H7 (cell line): ENCODE data around the gene CISH. TPM values are rescaled to one million over a fixed set of nuclear protein-coding genes. Genes with fewer than 3 reads are reported as not detected.

ENCODE experiments used
- DNase-seq: peaks from one replicate; pipeline ENCODE4 v3.0.0; 2012
- H3K27me3 ChIP-seq: 2 replicates; pipeline ENCODE4 v1.6.0; 2011; ENCODE audit warnings: mild to moderate bottlenecking, low read length; ENCODE audit not compliant: control insufficient read depth, insufficient read depth
- H3K36me3 ChIP-seq: replicated peaks from 2 replicates; pipeline ENCODE4 v1.5.1; 2011; ENCODE audit warnings: low read length; ENCODE audit not compliant: control insufficient read depth, insufficient read depth
- H3K4me3 ChIP-seq: 2 replicates; pipeline ENCODE4 v1.5.1; 2011; ENCODE audit warnings: low read depth, mild to moderate bottlenecking, control low read depth, low read length, moderate library complexity; ENCODE audit not compliant: insufficient read depth
- total RNA-seq: library from RNA; depleted of rRNA; stranded (reverse); fragments of >200 nt; shearing (Covaris generic); gene quantifications from 2 replicates; pipeline ENCODE4 v1.2.3, GENCODE V29; 2014

CISH gene
- total RNA-seq, 1 experiment from 2014 or later = 1.6 TPM

DNA sequence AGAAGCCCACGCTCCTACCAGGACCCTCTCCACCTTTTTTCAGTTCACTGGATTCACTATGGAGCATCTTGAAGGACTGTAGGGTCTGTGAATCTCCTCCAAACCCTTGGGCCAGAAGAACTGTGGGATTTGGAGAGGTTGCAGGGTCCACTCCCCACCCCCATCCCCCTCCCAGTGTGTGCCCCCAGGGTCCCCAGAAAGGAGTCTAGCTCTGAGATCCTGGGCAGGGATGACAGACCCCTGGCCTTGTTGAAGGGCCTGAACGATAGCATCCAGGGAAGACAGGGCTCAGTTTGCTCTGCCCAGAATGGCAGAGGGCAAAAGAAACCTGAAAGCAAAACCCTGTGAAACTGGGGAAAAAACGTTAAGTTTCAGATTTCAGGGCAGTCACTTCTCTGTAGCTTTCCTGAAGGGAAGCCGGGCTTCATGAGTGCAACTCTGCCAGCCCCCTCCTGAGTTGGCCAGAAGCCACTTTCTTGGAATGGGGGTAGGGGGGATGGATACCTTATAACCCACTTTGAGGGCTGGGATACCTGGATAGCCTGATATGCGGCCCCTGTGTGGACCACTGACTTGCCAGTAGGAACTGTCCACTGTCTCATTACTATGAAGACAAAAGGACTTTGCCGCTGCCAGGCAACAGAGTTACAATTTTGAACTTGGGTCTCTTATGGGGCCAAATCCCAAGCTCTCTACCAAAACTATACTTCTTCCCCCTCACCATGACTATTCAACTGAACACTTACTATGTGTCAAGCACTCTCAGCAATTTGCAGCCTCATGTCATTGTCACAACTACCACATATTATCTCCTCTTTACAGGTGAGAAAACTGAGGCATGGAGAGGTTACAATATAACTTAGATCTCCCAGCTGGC, 1.6 kb upstream of the CISH start:
- DNase-seq = no peak
- Histone ChIP-seq H3K36me3 (no peaks in the 10 kb centered on the region), H3K4me3 (no peak overlapping the region), H3K27me3 (peaks cover 24% of the 10 kb centered on the region)

- DNase-seq = peak; percentile 46
- Histone ChIP-seq H3K4me3 (peak overlapping the region; percentile 62), H3K27me3 (peaks cover 24% of the 10 kb centered on the region)
Measured at GRCh38 chr3:50612234-50612882, 784 bp upstream of the CISH start.

DNA sequence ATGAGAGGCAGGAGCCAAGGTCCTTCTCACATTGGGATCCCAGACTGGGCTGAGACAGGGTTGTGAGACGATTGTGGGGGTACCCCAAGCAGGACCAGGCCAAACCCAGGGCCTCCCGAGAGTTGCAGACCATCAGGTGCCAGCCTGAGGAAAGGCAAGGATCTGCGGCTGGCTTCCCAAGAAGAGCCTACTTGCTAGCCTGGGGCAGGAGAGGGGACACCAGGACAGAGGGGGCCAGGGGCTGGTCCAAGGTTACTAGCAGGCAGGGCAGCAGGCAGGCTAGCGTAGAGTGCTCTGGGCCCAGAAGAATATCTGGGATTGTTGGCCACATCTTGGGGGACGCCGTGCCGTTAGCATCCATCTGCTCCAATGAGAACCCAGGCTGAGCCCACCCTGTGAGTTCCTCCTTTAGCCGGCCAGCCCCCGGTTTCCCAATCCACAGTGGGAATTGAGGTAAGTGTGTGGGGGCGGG, 546 bp downstream of the CISH start:
- peak overlapping the region; percentile 62 for H3K4me3 ChIP-seq
- peaks cover 24% of the 10 kb centered on the region for H3K27me3 ChIP-seq
- DNase-seq = no peak
- H3K36me3 ChIP-seq = no peaks in the 10 kb centered on the region; the same call in 1 of the 2 replicates

More at GRCh38 chr3:50612234-50612882, 784 bp upstream of the CISH start:
- H3K36me3 ChIP-seq = no peaks in the 10 kb centered on the region

- H3K4me3 ChIP-seq = no peak overlapping the region
- DNase-seq = no peak
- peaks cover 24% of the 10 kb centered on the region for H3K27me3 ChIP-seq
- H3K36me3 ChIP-seq = no peaks in the 10 kb centered on the region; the same call in 1 of the 2 replicates
Measured at GRCh38 chr3:50610181-50610971, 1.2 kb downstream of the CISH start.

- Histone ChIP-seq H3K36me3 (no peaks in the 10 kb centered on the region; the same call in 1 of the 2 replicates), H3K4me3 (no peak overlapping the region), H3K27me3 (peaks cover 24% of the 10 kb centered on the region)
- DNase-seq = no peak
Measured at GRCh38 chr3:50609763-50610085, 1.9 kb downstream of the CISH start.

DNA sequence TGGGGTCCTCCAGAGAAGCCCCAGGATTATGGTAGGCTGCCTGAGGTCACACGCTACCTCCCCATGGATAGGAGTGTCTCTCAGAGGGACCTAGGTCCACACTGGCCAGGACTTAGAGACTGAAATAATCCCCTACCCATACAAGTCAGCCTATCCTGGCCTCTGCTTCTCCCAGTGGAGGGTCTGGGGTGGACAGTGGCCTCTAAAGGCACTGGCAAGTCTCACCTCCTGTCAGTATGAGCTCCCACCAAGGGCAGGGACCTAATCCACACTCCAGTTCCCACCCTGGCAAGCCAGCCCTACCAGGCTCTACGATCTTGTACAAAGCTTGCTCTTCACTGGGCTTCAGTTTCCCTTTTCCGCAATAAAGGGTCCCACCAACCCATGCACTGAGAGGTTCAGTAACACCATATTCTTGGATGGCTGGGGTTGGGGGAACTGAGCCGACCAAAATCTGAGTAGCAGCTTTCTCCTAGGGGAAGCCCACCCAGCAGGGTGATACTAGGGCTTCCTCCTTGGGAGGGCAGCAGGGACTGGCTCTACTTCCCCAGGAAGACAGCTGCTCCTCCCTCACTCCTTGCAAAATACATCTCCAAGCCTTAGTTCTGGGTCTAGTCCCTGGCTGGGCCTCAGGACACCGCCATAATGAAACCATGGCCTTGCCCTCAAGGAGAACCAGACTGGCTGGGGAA, 2.4 kb downstream of the CISH start:
- H3K27me3 ChIP-seq = peaks cover 24% of the 10 kb centered on the region
- H3K36me3 ChIP-seq = no peaks in the 10 kb centered on the region; the same call in 1 of the 2 replicates
- DNase-seq = no peak
- H3K4me3 ChIP-seq = no peak overlapping the region

- Histone ChIP-seq H3K27me3 (peaks cover 19% of the 10 kb centered on the region), H3K36me3 (no peaks in the 10 kb centered on the region; the same call in 1 of the 2 replicates), H3K4me3 (no peak overlapping the region)
- no peak for DNase-seq
Measured at GRCh38 chr3:50608278-50608677, 3.3 kb downstream of the CISH start.

DNA sequence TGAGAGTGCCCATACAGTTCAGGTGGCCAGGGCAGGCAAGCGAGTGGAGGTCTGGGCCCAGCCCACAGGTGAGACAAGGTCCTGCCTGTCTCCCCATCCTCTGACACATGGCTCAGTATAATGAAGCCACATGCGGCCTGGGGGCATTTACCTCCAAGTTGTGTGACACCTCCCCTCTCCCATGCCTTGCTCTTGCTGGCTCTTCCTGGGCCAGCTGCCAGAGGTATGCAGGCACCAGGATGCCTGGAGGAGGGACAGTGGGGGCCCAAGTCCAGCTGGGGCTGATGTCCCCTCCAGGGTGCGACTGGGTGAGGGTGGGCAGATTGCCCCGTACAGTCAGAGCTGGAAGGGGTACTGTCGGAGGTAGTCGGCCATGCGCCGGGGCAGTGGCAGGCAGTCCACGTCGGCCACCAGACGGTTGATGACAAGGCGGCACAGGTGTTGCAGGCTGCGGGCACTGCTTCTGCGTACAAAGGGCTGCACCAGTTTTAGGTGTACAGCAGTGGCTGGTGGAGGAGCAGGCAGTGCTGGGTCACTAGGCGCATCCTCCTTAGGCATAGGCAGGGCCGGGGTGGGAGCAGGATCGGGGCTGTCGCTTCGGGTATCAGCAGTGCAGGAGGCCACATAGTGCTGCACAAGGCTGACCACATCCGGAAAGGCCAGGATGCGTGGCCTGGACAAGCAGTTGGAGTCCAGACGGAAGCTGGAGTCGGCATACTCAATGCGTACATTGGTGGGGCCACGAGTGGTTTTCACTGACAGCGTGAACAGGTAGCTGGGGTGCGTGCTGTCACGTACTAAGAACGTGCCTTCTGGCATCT, 4.1 kb downstream of the CISH start:
- Histone ChIP-seq H3K36me3 (no peaks in the 10 kb centered on the region; the same call in 1 of the 2 replicates), H3K27me3 (peaks cover 11% of the 10 kb centered on the region)
- DNase-seq = no peak

DNA sequence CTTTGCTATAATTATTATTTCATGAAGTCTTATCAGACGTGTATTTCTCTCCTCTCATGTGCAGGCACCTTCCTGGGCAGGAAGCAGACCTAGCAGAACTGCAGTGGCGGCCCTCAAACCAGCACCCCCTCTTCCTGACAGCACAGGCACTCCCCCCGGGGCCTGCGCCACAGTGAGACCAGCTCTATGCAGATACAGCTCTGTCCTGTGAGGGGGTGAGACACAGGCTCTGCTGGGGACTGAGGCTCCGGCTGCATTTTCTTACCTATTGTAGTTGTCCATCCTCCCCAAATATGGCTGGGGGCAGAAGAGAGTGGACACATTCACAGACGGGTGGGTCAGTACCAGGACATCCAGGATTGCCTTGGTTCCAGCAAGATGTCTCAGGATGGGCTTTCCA, 5.0 kb downstream of the CISH start:
- DNase-seq = no peak
- peaks cover 8% of the 10 kb centered on the region for H3K27me3 ChIP-seq

More for the DNA sequence above, 4.1 kb downstream of the CISH start:
- no peak overlapping the region for H3K4me3 ChIP-seq

DNA sequence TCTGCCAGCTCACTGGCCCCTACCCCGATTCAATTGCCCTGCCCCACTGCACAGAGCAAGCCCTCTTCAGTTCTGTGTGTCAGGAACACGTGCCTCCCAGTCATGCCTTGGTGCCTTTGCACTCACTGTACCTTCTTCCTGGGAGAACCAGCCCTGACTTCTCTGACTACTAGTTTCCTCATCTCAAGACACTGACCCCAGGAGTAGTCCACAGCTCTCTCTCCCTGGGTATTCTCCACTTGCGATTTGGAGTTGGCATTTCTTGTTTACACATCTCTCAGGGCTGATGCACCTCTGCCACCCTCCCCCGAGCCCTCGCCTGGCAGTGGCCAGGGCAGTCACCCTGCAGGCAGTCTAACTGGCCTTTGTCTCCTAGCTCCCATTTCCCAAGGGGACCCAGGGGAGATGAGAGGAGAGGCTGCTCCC, 5.7 kb downstream of the CISH start:
- Histone ChIP-seq H3K4me3 (no peak overlapping the region), H3K36me3 (no peaks in the 10 kb centered on the region; the same call in 1 of the 2 replicates), H3K27me3 (peaks cover 5% of the 10 kb centered on the region)
- no peak for DNase-seq

More for the DNA sequence above, 5.0 kb downstream of the CISH start:
- Histone ChIP-seq H3K4me3 (no peak overlapping the region), H3K36me3 (no peaks in the 10 kb centered on the region; the same call in 1 of the 2 replicates)

DNA sequence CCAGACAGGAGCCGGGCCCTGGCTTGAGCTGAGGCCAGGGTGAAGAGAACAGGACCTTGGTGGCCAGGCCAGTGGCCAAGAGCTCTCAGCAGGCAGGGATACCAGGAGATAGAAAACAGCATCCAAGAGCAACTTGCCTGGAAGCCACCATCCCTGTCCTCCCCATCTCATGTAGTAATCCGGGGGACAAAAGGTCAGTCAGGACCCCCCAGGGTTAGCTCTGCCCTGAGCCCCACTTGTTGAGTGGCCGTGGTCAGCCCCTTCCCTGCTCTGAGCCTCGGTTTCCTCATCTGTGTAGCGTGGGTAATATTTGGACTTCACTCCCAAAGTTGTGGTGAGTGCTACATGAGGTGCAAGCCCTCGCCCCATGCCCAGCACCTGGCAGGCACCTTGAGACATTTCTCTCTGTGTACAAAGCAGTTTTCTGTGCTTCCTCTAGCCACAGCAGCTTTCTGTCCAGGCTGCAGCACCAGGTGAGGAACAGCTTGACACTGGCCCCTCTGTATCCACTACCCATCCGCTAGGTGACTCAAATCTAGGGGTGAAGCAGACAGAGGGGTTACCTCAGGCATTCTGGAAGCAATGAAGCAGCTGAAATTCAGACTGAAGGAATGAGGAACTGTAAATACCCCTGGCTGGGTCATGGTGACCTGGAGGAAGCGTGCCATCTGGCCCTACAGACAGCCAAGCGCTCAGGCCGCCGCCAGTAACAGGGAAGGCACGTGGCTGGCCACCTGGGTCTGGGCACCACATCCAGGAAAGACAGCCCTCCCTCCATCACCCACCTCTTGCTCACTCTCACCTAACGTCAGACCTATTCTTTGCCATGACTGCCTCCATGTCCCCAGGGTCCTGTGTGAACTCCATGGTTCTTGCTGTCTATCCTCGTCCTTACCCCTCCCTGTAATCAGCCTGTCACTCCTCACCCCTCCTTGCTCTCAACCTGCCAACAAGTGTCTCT, 6.7 kb downstream of the CISH start:
- Histone ChIP-seq H3K27me3 (no peaks in the 10 kb centered on the region), H3K36me3 (no peaks in the 10 kb centered on the region; the same call in 1 of the 2 replicates), H3K4me3 (no peak overlapping the region)
- DNase-seq = no peak

DNA sequence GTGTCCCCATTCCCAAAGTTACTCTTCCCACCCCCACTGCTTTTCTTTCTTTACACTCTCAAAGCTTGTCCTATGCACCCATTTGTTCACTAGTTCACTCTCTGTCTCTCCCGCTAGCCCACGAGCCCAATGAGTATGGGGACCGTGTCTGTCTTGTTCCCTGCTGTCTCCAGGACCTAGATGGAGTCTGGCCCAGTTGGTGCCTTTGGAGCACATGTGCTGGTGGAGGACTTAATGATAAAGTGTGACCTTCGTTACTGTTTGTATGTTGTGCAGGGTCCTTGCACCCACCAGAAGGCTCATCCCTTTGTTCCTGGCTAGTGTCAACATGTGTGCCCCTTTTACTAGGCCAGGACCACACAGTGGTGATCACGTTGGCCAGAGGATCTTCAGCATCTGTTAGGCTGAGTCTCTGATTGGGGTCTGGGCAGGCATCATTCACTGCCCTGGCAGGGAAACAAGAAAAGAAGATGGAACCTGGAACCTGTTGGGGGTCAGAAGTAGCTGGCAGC, 7.4 kb downstream of the CISH start:
- no peak overlapping the region for H3K4me3 ChIP-seq
- DNase-seq = no peak
- no peaks in the 10 kb centered on the region; the same call in 1 of the 2 replicates for H3K36me3 ChIP-seq
- H3K27me3 ChIP-seq = no peaks in the 10 kb centered on the region
